PC-9 (cell line): Measurements from ENCODE around the gene MID1IP1. TPM values are rescaled to one million over a fixed set of nuclear protein-coding genes. Genes with fewer than 3 reads are reported as not detected.

Experiments
- BruUV-seq: library from RNA; stranded (reverse); fragments of 400-500 nt; replicated peaks from 2 replicates; lab custom pipeline; 2021; lab: Mats Ljungman, UMichigan
- CTCF ChIA-PET: fragments of 300-600 bp; sonication (Branson Sonifier 250); formaldehyde crosslinking; loops from one replicate; lab custom pipeline; 2022; ENCODE audit warnings: antibody characterized with exemption; lab: Charles Lee
- POLR2A ChIA-PET: fragments of 300-600 bp; sonication (Branson Sonifier 250); formaldehyde crosslinking; loops from one replicate; lab custom pipeline; 2022; ENCODE audit warnings: antibody characterized with exemption; ENCODE audit not compliant: unreplicated experiment; lab: Charles Lee
- DNase-seq, 2 experiments: peaks; one replicate each; pipeline versions ENCODE4 v3.0.0 to v3.0.0-alpha.2; 2015 to 2022; ENCODE audit warnings: mixed read lengths in 1 of 2
- H2AFZ ChIP-seq: fragments of 200-600 bp; sonication (generic); 2 replicates; pipeline ENCODE4 v1.8.1; 2017; ENCODE audit warnings: antibody characterized with exemption
- H3F3A ChIP-seq: fragments of 200-600 bp; sonication (generic); 2 replicates; pipeline ENCODE4 v1.8.1; 2017; ENCODE audit warnings: antibody characterized with exemption, mild to moderate bottlenecking, low read depth; ENCODE audit not compliant: insufficient read depth
- H3K27ac ChIP-seq: fragments of 200-600 bp; sonication (generic); 2 replicates; pipeline ENCODE4 v1.6.1; 2016; ENCODE audit warnings: mixed run types
- H3K27me3 ChIP-seq: fragments of 200-600 bp; sonication (generic); 2 replicates; pipeline ENCODE4 v1.6.1; 2016; ENCODE audit warnings: low read depth, mixed run types; ENCODE audit not compliant: insufficient read depth
- H3K36me3 ChIP-seq: fragments of 200-600 bp; sonication (generic); 2 replicates; pipeline ENCODE4 v1.6.1; 2016; ENCODE audit warnings: low read depth, mixed run types
- H3K4me1 ChIP-seq: fragments of 200-600 bp; sonication (generic); replicated peaks from 2 replicates; pipeline ENCODE4 v1.6.1; 2016; ENCODE audit warnings: mixed run types; ENCODE audit not compliant: insufficient read depth
- H3K4me2 ChIP-seq: fragments of 200-600 bp; sonication (generic); 2 replicates; pipeline ENCODE4 v1.6.1; 2017; ENCODE audit warnings: mixed run types
- H3K4me3 ChIP-seq: fragments of 200-600 bp; sonication (generic); 2 replicates; pipeline ENCODE4 v1.6.1; 2016; ENCODE audit warnings: mixed run types
- H3K79me2 ChIP-seq: fragments of 200-600 bp; sonication (generic); 2 replicates; pipeline ENCODE4 v1.6.1; 2017; ENCODE audit warnings: low read depth, mixed run types
- H3K9me2 ChIP-seq: fragments of 200-600 bp; sonication (generic); 2 replicates; pipeline ENCODE4 v1.8.1; 2017; ENCODE audit warnings: mild to moderate bottlenecking; ENCODE audit not compliant: insufficient read depth
- H3K9me3 ChIP-seq: fragments of 200-600 bp; sonication (generic); 2 replicates; pipeline ENCODE4 v1.8.1; 2016; ENCODE audit warnings: low read depth; ENCODE audit not compliant: insufficient read depth
- H4K20me1 ChIP-seq: fragments of 200-600 bp; sonication (generic); 2 replicates; pipeline ENCODE4 v1.8.1; 2017; ENCODE audit not compliant: insufficient read depth
- EZH2 ChIP-seq: fragments of 200-600 bp; sonication (generic); IDR thresholded peaks from 2 replicates; pipeline ENCODE4 v1.8.0; 2017; ENCODE audit warnings: antibody characterized with exemption, low read depth
- intact Hi-C: fragments of 100-400 bp; cut with micrococcal nuclease; formaldehyde crosslinking; loops from one replicate; pipeline ENCODE4 v1.10.0; 2022; ENCODE audit not compliant: unreplicated experiment
- total RNA-seq: library from RNA; stranded (reverse); gene quantifications from 2 replicates; pipeline ENCODE4 v1.2.3, GENCODE V29; 2021
- TF ChIP-seq, protein P1 (sequence below): fragments of 200-600 bp; sonication (generic); conservative IDR thresholded peaks from 2 replicates; pipeline ENCODE4 v1.6.1; 2017; ENCODE audit warnings: mixed run types, antibody characterized with exemption, mild to moderate bottlenecking, moderate library complexity

Gene MID1IP1
- total RNA-seq, 1 experiment from 2014 or later = not detected

DNA sequence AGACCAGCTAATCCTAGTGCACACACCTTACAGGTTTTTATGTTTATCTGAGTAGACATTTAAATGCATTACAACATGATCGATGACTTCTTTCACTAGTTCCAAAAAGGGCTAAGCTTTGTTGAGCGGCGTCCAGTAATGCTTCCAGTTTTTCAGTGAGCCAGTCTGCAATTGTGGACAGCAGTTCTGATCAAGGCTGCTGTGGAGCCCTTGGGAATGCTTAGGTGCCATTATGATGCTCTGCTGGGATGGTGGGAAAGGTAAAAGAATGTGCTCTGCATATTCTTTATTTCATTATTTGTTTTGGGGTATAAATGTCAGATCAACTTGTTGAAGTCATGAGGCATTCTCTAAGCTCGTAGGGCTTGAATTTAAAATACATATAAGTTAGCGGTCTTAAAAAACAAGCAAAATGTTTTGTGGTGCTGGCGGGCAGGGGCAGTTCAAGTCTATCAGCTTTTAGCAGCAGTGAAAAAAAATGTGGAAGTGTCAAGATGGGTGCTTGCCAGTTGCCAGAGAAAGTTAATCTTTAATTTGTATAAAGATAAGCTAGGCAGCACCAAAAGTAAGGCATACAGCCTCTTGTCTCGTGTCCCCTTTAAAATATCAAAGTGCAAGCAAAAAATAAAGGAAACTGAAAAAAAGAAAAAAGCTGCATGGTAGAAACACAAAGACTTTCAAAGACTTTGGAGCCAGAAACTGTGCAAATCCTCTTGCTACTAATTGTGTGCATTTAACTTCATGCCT lies 5.8 kb downstream of the MID1IP1 start:
- H4K20me1 ChIP-seq = no peaks in the 10 kb centered on the region
- no peaks in the 10 kb centered on the region for H3K36me3 ChIP-seq
- no peaks in the 10 kb centered on the region for H3K9me3 ChIP-seq
- no peaks in the 10 kb centered on the region for H3F3A ChIP-seq
- DNase-seq = no peak
- H3K4me1 ChIP-seq = no peaks in the 10 kb centered on the region
- CTCF ChIA-PET = no interaction called here
- no peaks in the 10 kb centered on the region for H3K9me2 ChIP-seq
- no peak overlapping the region for H2AFZ ChIP-seq
- H3K4me3 ChIP-seq = no peak overlapping the region
- no TSS peak for BruUV-seq
- no peaks in the 10 kb centered on the region for H3K79me2 ChIP-seq
- POLR2A ChIA-PET = no interaction called here
- TF ChIP-seq EZH2 = no peak
- TF ChIP-seq, protein P1, sequence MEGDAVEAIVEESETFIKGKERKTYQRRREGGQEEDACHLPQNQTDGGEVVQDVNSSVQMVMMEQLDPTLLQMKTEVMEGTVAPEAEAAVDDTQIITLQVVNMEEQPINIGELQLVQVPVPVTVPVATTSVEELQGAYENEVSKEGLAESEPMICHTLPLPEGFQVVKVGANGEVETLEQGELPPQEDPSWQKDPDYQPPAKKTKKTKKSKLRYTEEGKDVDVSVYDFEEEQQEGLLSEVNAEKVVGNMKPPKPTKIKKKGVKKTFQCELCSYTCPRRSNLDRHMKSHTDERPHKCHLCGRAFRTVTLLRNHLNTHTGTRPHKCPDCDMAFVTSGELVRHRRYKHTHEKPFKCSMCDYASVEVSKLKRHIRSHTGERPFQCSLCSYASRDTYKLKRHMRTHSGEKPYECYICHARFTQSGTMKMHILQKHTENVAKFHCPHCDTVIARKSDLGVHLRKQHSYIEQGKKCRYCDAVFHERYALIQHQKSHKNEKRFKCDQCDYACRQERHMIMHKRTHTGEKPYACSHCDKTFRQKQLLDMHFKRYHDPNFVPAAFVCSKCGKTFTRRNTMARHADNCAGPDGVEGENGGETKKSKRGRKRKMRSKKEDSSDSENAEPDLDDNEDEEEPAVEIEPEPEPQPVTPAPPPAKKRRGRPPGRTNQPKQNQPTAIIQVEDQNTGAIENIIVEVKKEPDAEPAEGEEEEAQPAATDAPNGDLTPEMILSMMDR = no peak
- no peaks in the 10 kb centered on the region for H3K27me3 ChIP-seq
- H3K27ac ChIP-seq = no peak overlapping the region
- intact Hi-C loops = no loop called here
- no peak overlapping the region for H3K4me2 ChIP-seq

DNA sequence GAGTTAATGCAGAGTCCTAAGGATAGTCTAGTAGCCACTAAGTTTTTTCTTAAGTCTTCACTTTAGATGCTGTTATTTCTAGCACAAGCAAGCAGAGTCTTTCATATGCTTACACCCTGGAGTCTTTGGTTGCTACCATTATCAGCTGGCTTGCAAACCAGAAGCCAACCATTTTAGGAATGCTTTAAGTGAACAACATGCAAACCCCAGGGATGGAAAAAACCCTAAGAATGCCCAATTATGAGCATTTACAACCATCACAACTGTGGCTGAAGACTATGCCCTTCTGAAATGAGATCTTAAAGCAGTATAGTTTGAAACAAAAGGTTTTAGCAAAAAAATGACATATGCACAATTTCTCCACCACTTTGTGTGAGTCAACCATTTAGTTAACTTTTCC lies 6.6 kb downstream of the MID1IP1 start:
- H3K4me3 ChIP-seq = no peak overlapping the region
- no peaks in the 10 kb centered on the region for H3K9me3 ChIP-seq
- ChIA-PET POLR2A (no interaction called here), CTCF (no interaction called here)
- H4K20me1 ChIP-seq = no peaks in the 10 kb centered on the region
- DNase-seq = no peak
- intact Hi-C loops = no loop called here
- no peak overlapping the region for H3K27ac ChIP-seq
- no peak overlapping the region for H3K4me2 ChIP-seq
- H3F3A ChIP-seq = no peaks in the 10 kb centered on the region
- no peaks in the 10 kb centered on the region for H3K79me2 ChIP-seq
- no peaks in the 10 kb centered on the region for H3K4me1 ChIP-seq
- H3K27me3 ChIP-seq = no peaks in the 10 kb centered on the region
- no peaks in the 10 kb centered on the region for H3K36me3 ChIP-seq
- H3K9me2 ChIP-seq = no peaks in the 10 kb centered on the region
- no TSS peak for BruUV-seq
- H2AFZ ChIP-seq = no peak overlapping the region
- no peak for TF ChIP-seq EZH2
- TF ChIP-seq, protein P1 = no peak

DNA sequence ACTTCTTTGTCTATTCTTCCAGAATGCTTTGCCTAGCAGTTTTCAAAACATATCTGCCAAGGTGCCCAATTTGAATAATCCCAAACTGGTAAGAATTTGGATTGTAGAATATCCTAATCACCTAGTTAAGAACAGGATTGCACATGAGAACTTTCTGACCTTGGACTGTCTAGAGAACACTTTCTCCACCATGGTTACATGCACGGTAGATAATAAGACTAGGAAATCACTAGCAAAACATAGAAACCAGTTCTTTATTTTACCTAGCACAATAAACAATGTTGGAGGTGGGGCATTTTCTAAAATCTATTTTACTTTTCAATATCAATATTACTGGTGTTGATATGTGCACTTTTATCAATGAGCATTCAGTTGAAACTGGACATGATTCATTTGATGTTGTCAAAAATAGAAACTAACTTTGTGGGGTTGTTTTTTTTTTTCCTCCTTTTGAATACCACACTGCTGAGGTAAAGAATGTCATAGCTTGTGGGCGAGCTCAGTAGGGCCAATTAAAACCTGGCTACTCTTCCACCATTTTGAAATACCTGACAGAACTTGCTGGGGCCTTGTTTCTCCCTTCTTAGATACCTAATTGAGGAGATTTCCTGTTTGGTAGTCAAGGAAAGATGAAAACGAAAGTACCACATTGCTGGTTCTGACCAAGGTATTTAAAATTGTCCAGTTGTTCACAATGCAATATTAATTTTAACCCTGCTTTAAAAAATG lies 10.4 kb downstream of the MID1IP1 start:
- H3K4me2 ChIP-seq = no peak overlapping the region

More for the DNA sequence above, 10.4 kb downstream of the MID1IP1 start:
- Histone ChIP-seq H3K9me3 (no peaks in the 10 kb centered on the region), H2AFZ (no peak overlapping the region), H3K36me3 (no peaks in the 10 kb centered on the region), H3F3A (no peaks in the 10 kb centered on the region), H3K27ac (no peak overlapping the region), H3K4me1 (no peaks in the 10 kb centered on the region), H3K27me3 (no peaks in the 10 kb centered on the region), H3K4me3 (no peak overlapping the region), H3K79me2 (no peaks in the 10 kb centered on the region), H4K20me1 (no peaks in the 10 kb centered on the region), H3K9me2 (no peaks in the 10 kb centered on the region)
- no TSS peak for BruUV-seq
- intact Hi-C loops = no loop called here
- TF ChIP-seq, protein P1 = no peak
- TF ChIP-seq EZH2 = no peak
- DNase-seq = no peak
- ChIA-PET POLR2A (no interaction called here), CTCF (no interaction called here)
